Measurements from ENCODE around the gene SPEN. TPM values are rescaled to one million over a fixed set of nuclear protein-coding genes. Genes with fewer than 3 reads are reported as not detected.
"Not testable (repeated sequence)": the region's sequence is repeated elsewhere in the genome, so short reads cannot be mapped to it uniquely, and the experiment has no call there.

SPEN gene
- total RNA-seq, 2 experiments from 2014 or later = 59.8 to 60.3 TPM

- DNase-seq (peak; percentile 91), ATAC-seq (peak; percentile 26)
- ChIA-PET CTCF (interaction anchor here (3.8 kb wide), 1 partner anchor 11 kb away, joined by 24 read pairs; the partner anchor contains the start of gene SPEN), POLR2A (interaction anchor here (0.6 to 4.8 kb wide), 5 partner anchors 11 to 228 kb away, joined by 3 to 85 read pairs (median 3); partner anchors contain the start of gene SPEN)
- H3K4me3 Mint-ChIP-seq = peak overlapping the region; percentile 94
- H3K4me1 Mint-ChIP-seq (ENCODE audit: low read depth) = peaks cover 24% of the 10 kb centered on the region
- no peaks in the 10 kb centered on the region for H3K27me3 Mint-ChIP-seq
- intact Hi-C loops (cut with micrococcal nuclease) = loop anchor here (5.0 kb wide), 1 partner anchor 80 kb away; no protein-coding TSS in a partner anchor
- peaks cover 3% of the 10 kb centered on the region for H3K36me3 Mint-ChIP-seq (ENCODE audit: low read depth)
- TF ChIP-seq CTCF (IDR thresholded peaks at IDR 0.05) = no peak
- peak overlapping the region; percentile 96 for H3K27ac Mint-ChIP-seq
- H3K9me3 Mint-ChIP-seq = no peaks in the 10 kb centered on the region
These were observed 10.5 kb upstream of the SPEN start for GRCh38 chr1:15836772-15837669.

- ChIA-PET POLR2A (interaction anchor here (1.1 to 4.8 kb wide), 2 partner anchors 10 to 78 kb away, joined by 3 to 85 read pairs; partner anchors contain the start of gene SPEN), CTCF (interaction anchor here (0.9 to 3.8 kb wide), 3 partner anchors 10 to 172 kb away, joined by 3 to 24 read pairs (median 3); partner anchors contain the start of gene SPEN)
- ATAC-seq = no peak
- Mint-ChIP-seq H3K9me3 (no peaks in the 10 kb centered on the region), H3K4me1 (ENCODE audit: low read depth) (peaks cover 20% of the 10 kb centered on the region), H3K27ac (peak overlapping the region; percentile 31), H3K4me3 (peak overlapping the region; percentile 94), H3K36me3 (ENCODE audit: low read depth) (peaks cover 3% of the 10 kb centered on the region), H3K27me3 (no peaks in the 10 kb centered on the region)
- DNase-seq = no peak
- TF ChIP-seq CTCF (IDR thresholded peaks at IDR 0.05) = no peak
- intact Hi-C loops (cut with micrococcal nuclease) = loop anchor here (5.0 kb wide), 1 partner anchor 79 kb away; no protein-coding TSS in a partner anchor
These were observed 9.6 kb upstream of the SPEN start for GRCh38 chr1:15837931-15838330.

GRCh38 chr1:15838721-15839120 lies 8.8 kb upstream of the SPEN start:
- intact Hi-C loops (cut with micrococcal nuclease) = loop anchor here (5.0 kb wide), 1 partner anchor 79 kb away; no protein-coding TSS in a partner anchor
- Mint-ChIP-seq H3K27ac (no peak overlapping the region), H3K4me1 (ENCODE audit: low read depth) (peaks cover 18% of the 10 kb centered on the region), H3K27me3 (no peaks in the 10 kb centered on the region), H3K9me3 (no peaks in the 10 kb centered on the region), H3K36me3 (ENCODE audit: low read depth) (no peaks in the 10 kb centered on the region), H3K4me3 (no peak overlapping the region)
- TF ChIP-seq CTCF (IDR thresholded peaks at IDR 0.05) = no peak
- no peak for DNase-seq
- ChIA-PET CTCF (interaction anchor here (0.9 to 3.8 kb wide), 3 partner anchors 9 to 171 kb away, joined by 3 to 24 read pairs (median 3); partner anchors contain the start of gene SPEN), POLR2A (interaction anchor here (4.8 kb wide), 1 partner anchor 9 kb away, joined by 85 read pairs; the partner anchor contains the start of gene SPEN)
- no peak for ATAC-seq

GRCh38 chr1:15843826-15844572 lies 3.5 kb upstream of the SPEN start:
- H3K36me3 Mint-ChIP-seq (ENCODE audit: low read depth) = peaks cover 10% of the 10 kb centered on the region
- ATAC-seq = no peak
- no peak overlapping the region for H3K4me3 Mint-ChIP-seq
- POLR2A ChIA-PET = interaction anchor here (1.1 to 7.3 kb wide), 3 partner anchors 6 to 20 kb away, joined by 3 to 85 read pairs (median 11); no protein-coding TSS in a partner anchor
- no peaks in the 10 kb centered on the region for H3K9me3 Mint-ChIP-seq
- intact Hi-C loops (cut with micrococcal nuclease) = no loop called here
- TF ChIP-seq CTCF (IDR thresholded peaks at IDR 0.05) = no peak
- CTCF ChIA-PET = interaction anchor here (0.9 to 1.2 kb wide), 3 partner anchors 28 to 105 kb away, joined by 3 to 4 read pairs (median 4); no protein-coding TSS in a partner anchor
- peaks cover 15% of the 10 kb centered on the region for H3K4me1 Mint-ChIP-seq (ENCODE audit: low read depth)
- no peak for DNase-seq
- no peak overlapping the region for H3K27ac Mint-ChIP-seq
- no peaks in the 10 kb centered on the region for H3K27me3 Mint-ChIP-seq

- H3K27me3 Mint-ChIP-seq; H3K9me3 Mint-ChIP-seq; ATAC-seq; CTCF ChIA-PET; intact Hi-C loops (cut with micrococcal nuclease); DNase-seq: not testable (repeated sequence)
- POLR2A ChIA-PET = interaction anchor here (6.2 to 7.3 kb wide), 2 partner anchors 8 to 13 kb away, joined by 75 to 85 read pairs; no protein-coding TSS in a partner anchor
- Mint-ChIP-seq H3K27ac (peak overlapping the region; percentile 46), H3K4me1 (ENCODE audit: low read depth) (peaks cover 26% of the 10 kb centered on the region), H3K36me3 (ENCODE audit: low read depth) (peaks cover 19% of the 10 kb centered on the region), H3K4me3 (peak overlapping the region; percentile 81)
These were observed 1.5 kb upstream of the SPEN start for GRCh38 chr1:15846056-15846455.
